Activated CD4-positive, CD25-positive, alpha-beta regulatory T cell treated with anti-CD3 and anti-CD28 coated beads, Interleukin-2, amount 50 U/mL, for 24 hours (primary cell): ENCODE measurements around the gene ZNF641.
"Not testable (repeated sequence)": the region's sequence is repeated elsewhere in the genome, so short reads cannot be mapped to it uniquely, and the experiment has no call there.

Source experiments
- ATAC-seq, 2 donors: fragments of 150-1000 bp; cut with Tn5 transposase; one replicate each; pipeline ENCODE4 v1.10.0; 2021; ENCODE audit warnings: mild to moderate bottlenecking in 1 of 2, moderate library complexity in 1 of 2

ZNF641 gene

GRCh38 chr12:48333680-48334079 is 17.0 kb downstream of the ZNF641 start:
- not testable (repeated sequence) for ATAC-seq

DNA sequence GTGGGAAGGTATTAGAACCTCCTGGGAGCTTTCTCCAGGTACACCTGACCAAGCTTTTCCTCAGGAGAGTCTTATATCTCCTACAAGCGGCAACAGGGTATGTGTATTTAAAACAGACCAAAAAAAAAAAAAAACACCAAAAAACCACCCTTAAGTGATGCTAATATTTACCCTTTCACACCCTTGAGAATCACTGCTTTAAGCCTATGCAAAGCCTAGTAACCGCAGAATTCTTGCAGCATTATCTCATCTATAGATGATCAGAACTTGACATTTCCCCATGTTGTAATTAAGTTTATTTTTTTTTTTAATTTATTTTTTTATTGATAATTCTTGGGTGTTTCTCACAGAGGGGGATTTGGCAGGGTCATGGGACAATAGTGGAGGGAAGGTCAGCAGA is 19.3 kb downstream of the ZNF641 start:
- no peak for ATAC-seq

- no peak for ATAC-seq
Observed at GRCh38 chr12:48329199-48329939, 21.4 kb downstream of the ZNF641 start.

DNA sequence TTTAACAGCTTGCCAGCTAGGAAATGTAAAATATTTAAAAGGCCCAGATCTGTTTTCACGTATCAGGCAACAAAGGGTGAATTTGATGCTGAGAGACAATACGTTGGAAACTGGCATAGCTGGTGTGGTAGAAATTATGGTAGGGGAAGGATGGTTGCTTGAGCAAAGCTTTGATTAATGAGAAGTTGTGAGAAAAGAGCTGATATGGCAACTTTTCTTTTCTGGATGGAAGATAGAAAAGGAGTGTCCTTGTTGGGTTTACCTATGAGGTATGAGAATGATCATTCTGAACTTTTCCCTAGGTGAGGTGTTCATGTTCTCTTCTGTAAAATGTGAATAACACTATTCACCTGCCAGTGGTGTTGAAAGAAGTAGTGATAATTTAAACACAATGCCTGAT is 34.2 kb downstream of the ZNF641 start:
- ATAC-seq = no peak

DNA sequence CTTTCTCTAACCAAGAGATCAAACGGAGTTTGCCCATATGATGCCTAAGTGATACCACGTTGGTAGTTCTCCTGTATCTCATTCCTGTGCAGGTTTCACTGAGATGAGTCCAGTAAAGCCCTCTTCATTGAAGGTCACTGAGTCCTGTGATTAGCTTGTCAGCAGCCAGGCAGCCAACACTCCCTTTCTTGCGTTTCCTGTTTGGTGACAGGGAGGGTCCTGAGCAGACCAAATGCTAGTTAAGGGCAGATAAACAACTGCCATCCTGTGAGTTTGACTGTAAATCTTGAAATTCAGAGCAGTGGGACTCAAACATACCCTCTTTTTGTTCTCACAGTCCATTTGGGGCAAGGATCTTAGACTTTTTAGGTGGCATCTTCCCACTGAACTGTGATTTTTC is 39.4 kb downstream of the ZNF641 start:
- no peak for ATAC-seq

DNA sequence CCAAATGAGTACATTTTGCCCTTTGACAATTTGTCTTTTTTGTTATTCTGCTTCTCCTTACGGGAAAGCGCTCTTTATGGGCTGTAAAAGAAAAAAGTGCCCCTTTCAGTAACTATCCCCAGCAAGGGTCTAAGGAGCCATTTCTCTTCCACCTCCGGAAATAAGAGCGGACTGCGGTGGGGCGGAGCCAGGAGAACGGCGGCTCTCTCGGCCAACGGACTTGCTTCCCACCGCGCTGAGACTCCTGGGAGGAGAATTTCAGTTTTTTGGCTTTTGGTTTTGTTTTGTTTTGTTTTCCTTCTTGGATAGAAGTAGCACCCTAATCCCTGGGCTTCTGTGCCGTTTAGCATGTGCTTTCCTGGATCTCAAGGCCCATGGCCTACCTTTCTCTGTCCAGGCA is 43.5 kb downstream of the ZNF641 start:
- no peak for ATAC-seq

DNA sequence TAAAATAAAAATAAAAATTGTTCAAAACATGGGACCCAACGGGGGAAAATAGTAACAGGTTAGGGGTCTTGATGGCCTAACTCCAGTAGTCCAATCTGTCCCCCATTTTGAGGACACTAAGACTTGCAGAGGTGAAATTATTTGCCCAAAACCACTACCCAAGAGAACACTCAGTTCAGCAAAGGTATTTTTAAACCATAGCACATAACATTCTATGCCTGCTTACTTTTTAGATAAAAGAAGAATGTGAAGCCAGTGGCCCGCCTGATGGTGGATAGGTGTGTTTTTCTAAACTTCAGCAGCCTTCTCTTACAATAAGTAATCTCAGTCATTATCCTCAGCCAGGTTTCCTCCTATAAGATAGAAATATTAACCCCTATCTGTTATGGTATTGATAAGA is 45.5 kb downstream of the ZNF641 start:
- no peak for ATAC-seq

DNA sequence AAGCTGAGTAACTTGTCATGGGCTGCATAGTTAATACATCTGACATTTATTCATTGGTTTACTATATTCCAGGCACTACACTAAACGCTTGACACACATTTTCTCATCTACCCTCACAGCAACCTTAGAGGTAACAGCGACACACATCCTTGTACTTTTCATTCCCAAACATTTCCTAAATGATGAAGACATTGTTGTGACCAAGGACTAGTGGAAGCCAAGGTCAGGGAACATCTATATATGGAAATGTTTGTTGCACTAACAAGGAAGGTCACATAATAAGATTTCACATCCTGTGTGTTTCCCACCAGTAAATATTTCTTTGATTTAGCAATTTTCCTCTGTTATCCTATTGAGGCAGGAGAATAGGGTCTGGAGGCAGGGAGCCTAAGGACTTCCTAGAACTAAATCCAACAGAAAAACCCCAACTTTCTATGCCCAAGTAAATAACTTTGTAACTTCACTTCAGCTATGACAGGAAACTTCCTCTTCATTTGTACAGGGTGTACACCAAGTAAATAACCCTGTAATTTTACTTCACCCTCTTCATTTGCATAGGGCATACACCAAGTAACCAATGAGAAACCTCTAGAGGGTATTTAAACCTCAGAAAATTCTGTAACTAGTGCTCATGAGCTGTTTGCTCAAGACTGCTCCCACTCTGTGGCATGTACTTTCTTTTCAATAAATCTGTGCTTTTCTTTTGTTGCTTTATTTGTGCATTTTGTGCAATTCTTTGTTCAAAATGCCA is 48.4 kb downstream of the ZNF641 start:
- no peak for ATAC-seq

DNA sequence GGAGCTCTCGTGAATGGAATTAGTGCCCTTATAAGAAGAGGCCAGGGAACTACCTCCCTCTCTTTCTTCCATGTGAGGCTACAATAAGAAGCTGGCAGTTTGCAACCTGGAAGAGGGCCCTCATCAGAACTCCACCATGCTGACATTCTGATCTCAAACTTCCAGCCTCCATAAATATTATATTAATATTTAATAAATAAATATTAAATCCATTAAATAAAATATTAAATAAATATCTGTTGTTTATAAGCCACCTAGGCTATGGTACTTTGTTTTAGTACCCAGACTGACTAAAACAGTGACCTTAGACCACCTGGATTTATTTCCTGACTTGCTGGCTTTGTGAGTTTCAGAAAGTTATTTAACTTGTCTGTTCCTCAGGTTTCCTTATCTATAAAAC is 49.9 kb downstream of the ZNF641 start:
- no peak for ATAC-seq

DNA sequence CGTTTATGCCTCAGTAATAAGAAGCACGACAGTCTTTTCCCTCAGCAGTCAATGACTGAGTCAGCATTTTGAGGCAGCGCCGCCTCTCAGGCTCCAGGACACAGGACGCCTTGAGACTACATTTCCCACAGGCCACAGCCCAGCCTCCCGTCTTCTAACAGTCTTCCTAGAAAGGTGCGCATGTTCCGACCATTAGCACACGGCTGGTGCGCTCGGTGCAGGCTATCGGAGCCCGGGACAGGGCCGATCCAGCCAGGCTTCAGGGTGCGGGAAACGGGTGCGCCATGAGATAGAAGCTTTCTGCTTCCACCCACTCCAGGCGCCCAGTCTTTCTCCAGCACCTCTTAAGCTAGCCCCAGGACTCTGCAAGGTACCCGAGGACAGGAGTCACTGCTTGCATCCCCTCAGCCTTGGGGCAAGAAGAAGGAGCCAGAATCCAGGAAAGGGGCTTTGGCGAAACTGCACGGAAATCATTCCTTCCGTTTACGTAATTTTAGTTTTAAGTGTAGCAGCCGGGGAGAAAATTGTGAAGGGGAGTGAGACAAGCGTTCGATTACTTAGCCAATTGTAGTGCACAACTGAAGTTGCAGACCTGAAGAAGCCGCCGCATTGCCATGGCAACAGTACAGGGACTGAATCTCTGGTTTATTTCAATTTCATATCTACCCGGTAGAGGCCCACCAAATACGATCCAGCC is 54.0 kb downstream of the ZNF641 start:
- ATAC-seq = peak; percentile 87 to 88

GRCh38 chr12:48292040-48292439 is 58.7 kb downstream of the ZNF641 start:
- ATAC-seq = no peak

GRCh38 chr12:48291511-48291910 is 59.2 kb downstream of the ZNF641 start:
- ATAC-seq = no peak

DNA sequence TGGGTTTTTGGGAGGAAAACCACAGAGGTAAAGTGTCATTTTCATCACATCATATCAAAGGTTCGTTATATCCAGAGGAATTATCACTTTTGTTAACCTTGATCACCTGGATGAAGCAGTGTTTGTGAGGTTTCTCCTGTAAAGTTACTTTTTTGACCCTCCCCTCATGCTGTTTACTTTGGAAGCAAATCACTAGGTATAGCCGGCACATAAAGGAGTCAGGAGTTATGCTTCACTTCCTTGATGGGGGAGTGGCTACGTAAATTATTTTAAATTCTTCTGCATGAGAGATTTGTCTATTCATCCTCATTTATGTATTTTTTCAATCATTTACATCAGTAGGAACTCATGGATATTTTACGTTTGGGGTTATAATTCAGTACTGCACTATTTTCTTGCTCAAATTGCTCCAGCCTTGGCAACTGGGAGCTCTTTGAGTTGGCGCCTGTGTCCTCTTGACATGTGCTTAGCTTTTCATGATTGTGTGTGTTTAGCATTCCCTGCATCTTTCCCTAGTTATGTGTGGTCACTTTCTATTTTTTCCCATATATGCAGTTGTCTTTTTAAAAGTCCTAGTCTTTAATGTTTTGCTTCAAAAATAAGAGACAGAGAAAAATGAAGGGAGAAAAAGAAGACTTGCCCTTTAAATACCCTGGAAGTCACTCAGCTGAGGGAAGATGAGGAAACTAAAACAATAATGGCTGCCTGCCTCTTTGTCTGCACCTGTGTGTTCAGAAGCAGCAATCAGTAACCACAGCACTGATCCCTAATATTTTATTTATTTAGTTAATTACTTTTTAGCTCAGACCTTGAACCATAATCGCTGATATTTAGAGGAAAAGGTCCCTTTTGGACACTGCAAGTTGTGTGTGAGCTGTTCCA is 62.1 kb downstream of the ZNF641 start:
- no peak for ATAC-seq
